GM12878 (cell line): ENCODE results near the gene CACNA2D1.

ENCODE experiments used
- ATF2 ChIP-seq: IDR thresholded peaks from 2 replicates; pipeline ENCODE4 v1.6.1; 2012; ENCODE audit warnings: low read length, inconsistent platforms
- ATF3 ChIP-seq: IDR thresholded peaks from 2 replicates; pipeline ENCODE4 v1.6.1; 2011; ENCODE audit warnings: low read depth, mild to moderate bottlenecking, low read length, moderate library complexity, borderline replicate concordance; ENCODE audit errors: extremely low read depth
- CREB1 ChIP-seq: IDR thresholded peaks from 2 replicates; pipeline ENCODE4 v1.6.1; 2012; ENCODE audit warnings: low read depth, mild to moderate bottlenecking, inconsistent platforms
- CTCF ChIP-seq, 3 experiments: IDR thresholded peaks in 2 of 3; conservative IDR thresholded peaks in 1 of 3; 2 replicates each; pipeline ENCODE4 v1.5.1; 2011; ENCODE audit warnings: low read depth in 3 of 3, low read length in 3 of 3, mild to moderate bottlenecking in 3 of 3, control low read depth in 2 of 3, moderate library complexity in 2 of 3, inconsistent platforms in 1 of 3, mixed read lengths in 1 of 3; ENCODE audit not compliant: control insufficient read depth in 2 of 3, insufficient read depth in 1 of 3; ENCODE audit errors: extremely low read depth in 1 of 3
- GABPA ChIP-seq: IDR thresholded peaks from 2 replicates; pipeline ENCODE4 v1.6.1; 2014; ENCODE audit warnings: antibody characterized with exemption, low read depth, mild to moderate bottlenecking, inconsistent platforms
- IKZF1 ChIP-seq: fragments of 450-650 bp; conservative IDR thresholded peaks from 2 replicates; pipeline ENCODE4 v1.6.1; 2017; ENCODE audit warnings: antibody characterized with exemption, mild to moderate bottlenecking
- LARP7 ChIP-seq: fragments of 450-650 bp; IDR thresholded peaks from 2 replicates; pipeline ENCODE4 v1.6.1; 2017; ENCODE audit warnings: mild to moderate bottlenecking
- MAX ChIP-seq: IDR thresholded peaks from 2 replicates; pipeline ENCODE4 v1.6.1; 2012; ENCODE audit warnings: low read depth, low read length, improper control_type of control experiment
- MYC ChIP-seq: IDR thresholded peaks from 2 replicates; pipeline ENCODE4 v1.6.1; 2011; ENCODE audit warnings: mild to moderate bottlenecking, low read length, moderate library complexity, inconsistent platforms; ENCODE audit not compliant: insufficient read depth, insufficient replicate concordance, insufficient read length, severe bottlenecking
- POLR2A ChIP-seq: IDR thresholded peaks from 2 replicates; pipeline ENCODE4 v1.6.1; 2011; ENCODE audit warnings: low read depth, mild to moderate bottlenecking, low read length
- POLR2AphosphoS5 ChIP-seq: IDR thresholded peaks from 2 replicates; pipeline ENCODE4 v1.6.1; 2011; ENCODE audit warnings: mild to moderate bottlenecking, low read length, inconsistent platforms
- SREBF1 ChIP-seq: IDR thresholded peaks from 2 replicates; pipeline ENCODE4 v1.6.1; 2012; ENCODE audit warnings: mild to moderate bottlenecking, low read length
- TAF1 ChIP-seq: IDR thresholded peaks from 2 replicates; pipeline ENCODE4 v1.6.1; 2011; ENCODE audit warnings: mild to moderate bottlenecking, low read depth, low read length, borderline replicate concordance
- WRNIP1 ChIP-seq: IDR thresholded peaks from 2 replicates; pipeline ENCODE4 v1.6.1; 2011; ENCODE audit warnings: low read depth, low read length, improper control_type of control experiment, borderline replicate concordance

GRCh38 chr7:81973117-81973516, 470.5 kb downstream of the CACNA2D1 start:
- TF ChIP-seq TAF1: no peak
- no peak for TF ChIP-seq IKZF1
- TF ChIP-seq CTCF (IDR thresholded peaks at IDR 0.05 in 2 of 3, conservative IDR thresholded peaks at IDR 0.05 in 1 of 3; ENCODE audit: control insufficient read depth in 2 of 3, extremely low read depth in 1 of 3, insufficient read depth in 1 of 3, low read depth in 3 of 3, low read length in 3 of 3): no peak
- no peak for TF ChIP-seq GABPA
- no peak for TF ChIP-seq POLR2A
- no peak for TF ChIP-seq LARP7
- no peak for TF ChIP-seq MAX
- no peak for TF ChIP-seq ATF3
- no peak for TF ChIP-seq POLR2AphosphoS5
- TF ChIP-seq SREBF1: no peak
- TF ChIP-seq MYC: no peak
- no peak for TF ChIP-seq WRNIP1
- no peak for TF ChIP-seq ATF2
- no peak for TF ChIP-seq CREB1
